Inferior parietal cortex (tissue), 1 donor: ENCODE data around the gene MIA.
"Not testable (repeated sequence)": the region's sequence is repeated elsewhere in the genome, so short reads cannot be mapped to it uniquely, and the experiment has no call there.

ENCODE experiments used
- DNase-seq: peaks from one replicate; pipeline ENCODE4 v3.0.0-alpha.2; 2016; ENCODE audit errors: extremely low spot score

The MIA gene

DNA sequence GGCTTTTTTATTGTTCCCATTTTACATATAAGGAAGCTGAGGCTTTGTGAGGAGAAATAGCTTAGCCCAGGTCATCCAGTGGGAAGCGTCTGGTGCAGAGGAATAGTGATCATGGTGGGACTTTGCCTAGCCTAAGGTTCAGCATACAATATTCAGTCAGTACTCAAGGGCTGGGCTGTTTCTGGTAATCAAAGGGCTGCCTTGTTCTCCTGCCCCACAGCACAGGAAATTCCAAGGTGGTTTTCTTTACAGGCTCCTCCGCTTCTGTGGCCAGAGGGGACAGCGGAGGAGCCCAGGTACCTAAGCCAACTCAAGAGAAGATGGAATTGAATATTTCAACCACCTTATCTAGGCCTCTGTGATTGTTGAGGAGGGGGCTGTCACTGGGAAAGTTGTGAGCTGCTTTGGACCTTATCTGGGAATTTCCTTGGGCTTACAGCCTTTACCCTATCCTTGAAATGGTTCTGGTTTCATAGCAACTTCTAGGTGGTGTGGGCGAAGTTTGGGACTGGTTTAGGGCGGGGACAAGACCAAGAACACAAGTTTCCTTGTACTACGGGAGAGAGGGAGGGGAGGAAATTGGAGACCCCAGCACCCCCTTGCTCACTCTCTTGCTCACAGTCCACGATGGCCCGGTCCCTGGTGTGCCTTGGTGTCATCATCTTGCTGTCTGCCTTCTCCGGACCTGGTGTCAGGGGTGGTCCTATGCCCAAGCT is at the start of gene MIA:
Gene MIA (plus strand): TSS at position 606 of the 716 bp plus-strand sequence. CDS start 22 bp downstream, at position 628.
- DNase-seq, result no peak

DNA sequence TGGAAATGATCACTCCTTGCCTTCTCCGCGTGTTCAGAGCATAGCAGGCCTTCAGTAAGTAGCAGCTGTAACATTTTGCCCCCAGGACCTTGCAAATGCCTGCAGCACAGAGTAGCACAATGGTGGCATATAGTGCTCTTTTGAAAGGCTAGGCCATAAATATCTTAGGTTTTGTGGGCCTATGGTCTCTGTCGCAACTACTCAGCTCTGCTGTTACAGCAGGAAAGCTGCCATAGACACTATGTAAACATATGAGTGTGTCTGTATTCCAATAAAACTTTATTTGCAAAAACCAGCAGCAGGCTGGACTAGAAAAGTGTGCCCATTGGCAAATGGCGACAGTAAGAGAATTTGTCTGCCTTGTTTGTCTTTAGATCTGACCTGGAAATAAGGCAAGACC is 49.0 kb upstream of the MIA start:
- no peak for DNase-seq

DNA sequence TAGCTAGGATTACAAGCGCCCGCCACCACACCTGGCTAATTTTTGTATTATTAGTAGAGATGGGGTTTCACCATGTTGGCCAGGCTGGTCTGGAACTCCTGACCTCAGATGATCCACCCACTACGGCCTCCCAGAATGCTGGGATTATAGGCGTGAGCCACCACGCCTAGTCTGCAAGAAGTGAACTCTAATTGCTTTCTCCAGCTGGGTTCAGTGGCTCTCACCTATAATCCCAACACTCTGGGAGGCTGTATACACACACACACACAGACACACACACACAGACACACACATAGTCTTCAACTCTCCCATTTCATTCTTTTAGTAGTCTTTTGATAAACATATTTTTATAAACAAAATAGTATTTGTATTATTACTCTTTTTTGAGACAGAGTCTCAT is 45.3 kb upstream of the MIA start:
- DNase-seq, result not testable (repeated sequence)

DNA sequence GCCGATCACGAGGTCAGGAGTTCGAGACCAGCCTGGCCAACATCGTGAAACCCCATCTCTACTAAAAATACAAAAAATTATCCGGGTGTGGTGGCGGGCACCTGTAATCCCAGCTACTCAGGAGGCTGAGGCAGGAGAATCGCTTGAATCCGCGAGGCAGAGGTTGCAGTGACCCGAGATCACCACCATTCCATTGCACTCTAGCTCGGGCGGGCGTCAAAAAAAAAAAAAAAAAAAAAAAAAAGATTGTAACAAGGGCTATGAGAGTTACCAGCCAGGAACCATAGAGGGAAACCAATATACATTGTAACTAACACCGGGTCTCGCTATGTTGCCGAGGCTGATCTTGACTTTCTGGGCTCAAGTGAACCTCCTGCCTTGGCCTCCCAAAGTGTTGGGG is 43.0 kb upstream of the MIA start:
- not testable (repeated sequence) for DNase-seq

DNA sequence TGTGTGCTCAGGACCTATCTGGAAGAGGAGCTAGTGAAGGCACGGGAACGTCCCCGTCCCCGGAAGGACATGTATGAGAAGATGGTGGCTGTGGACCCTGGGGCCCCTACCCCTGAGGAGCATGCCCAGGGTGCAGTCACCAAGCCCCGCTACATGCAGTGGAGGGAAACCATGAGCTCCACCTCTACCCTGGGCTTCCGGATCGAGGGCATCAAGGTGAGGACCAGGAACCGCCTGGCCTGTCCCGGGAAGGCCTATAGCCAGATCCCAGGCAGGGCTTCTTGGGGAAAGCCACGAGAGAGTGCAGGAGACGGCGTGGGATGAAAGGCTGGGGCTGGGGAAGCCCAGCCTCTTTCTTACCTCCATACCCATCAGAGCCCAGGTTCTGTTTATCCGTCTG is 42.2 kb upstream of the MIA start:
- no peak for DNase-seq

DNA sequence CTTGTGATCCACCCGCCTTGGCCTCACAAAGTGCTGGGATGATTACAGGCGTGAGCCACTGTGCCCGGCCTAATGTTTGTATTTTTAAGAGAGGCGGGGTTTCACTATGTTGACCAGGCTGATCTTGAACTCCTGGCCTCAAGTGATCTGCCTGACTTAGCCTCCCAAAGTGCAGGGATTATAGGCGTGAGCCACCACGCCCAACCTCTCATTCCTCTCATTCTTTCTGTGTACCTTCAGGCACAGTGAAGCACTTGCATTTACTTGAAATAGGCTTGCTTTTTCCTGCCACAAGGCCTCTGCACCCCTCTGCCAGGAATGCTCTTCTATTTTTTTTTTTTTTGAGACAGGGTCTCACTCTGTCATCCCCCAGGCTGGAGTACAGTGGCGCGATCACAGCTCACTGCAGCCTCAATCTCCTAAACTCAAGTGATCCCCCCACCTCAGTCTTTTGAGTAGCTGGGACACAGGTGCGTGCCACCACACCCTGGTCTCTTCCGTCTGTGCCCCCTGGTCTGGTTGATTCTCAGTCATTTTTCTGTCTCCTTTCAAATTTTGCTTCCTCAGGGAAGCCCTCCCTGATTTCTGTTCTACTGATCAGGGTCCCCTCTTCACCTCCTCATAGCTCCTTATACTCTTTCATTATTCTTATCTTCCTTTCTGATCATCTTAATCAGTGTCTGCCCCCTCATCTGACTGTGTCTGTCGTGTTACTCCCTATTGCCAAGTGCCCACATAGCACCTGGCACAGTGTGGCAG is 40.1 kb upstream of the MIA start:
- no peak for DNase-seq

DNA sequence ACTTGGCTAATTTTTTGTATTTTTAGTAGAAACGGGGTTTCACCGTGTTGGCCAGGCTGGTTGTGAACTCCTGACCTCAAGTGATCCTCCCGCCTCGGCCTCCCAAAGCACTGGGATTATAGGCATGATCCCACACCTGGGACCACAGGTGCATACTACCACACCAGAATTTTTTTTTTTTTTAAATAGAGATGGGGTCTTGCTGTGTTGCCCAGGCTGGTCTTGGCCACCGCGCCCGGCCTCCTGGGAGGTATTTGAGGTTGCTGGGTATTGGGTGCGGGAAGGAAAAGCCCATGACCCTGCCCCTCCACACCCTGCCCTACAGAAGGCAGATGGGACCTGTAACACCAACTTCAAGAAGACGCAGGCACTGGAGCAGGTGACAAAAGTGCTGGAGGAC is 38.7 kb upstream of the MIA start:
- DNase-seq, result no peak

DNA sequence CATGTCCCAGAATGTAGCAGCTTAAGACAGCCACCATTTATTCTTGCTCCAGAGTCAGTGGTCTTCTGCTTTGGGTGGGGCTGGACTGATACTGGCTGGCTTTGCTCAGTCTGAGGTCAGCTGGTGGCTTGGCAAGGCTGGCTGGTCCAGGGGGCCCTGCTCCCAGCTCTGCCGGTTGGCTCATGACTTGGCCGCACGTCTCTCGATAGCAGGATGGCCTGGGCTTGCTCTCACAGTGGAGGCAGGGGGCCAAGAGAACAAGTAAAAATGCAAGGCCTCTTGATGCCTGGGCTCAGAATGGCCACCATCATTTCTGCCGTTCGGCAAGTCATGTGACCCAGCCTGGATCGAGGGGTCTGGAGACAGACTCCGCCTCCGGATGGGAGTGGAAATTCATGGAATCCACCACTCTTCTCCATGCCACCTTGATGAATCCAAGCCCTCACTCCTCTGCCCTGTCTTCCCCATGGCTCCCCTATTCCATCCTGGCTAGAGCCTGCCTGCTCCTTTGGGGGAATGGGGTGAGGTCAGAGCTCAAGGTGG is 38.1 kb upstream of the MIA start:
- no peak for DNase-seq

DNA sequence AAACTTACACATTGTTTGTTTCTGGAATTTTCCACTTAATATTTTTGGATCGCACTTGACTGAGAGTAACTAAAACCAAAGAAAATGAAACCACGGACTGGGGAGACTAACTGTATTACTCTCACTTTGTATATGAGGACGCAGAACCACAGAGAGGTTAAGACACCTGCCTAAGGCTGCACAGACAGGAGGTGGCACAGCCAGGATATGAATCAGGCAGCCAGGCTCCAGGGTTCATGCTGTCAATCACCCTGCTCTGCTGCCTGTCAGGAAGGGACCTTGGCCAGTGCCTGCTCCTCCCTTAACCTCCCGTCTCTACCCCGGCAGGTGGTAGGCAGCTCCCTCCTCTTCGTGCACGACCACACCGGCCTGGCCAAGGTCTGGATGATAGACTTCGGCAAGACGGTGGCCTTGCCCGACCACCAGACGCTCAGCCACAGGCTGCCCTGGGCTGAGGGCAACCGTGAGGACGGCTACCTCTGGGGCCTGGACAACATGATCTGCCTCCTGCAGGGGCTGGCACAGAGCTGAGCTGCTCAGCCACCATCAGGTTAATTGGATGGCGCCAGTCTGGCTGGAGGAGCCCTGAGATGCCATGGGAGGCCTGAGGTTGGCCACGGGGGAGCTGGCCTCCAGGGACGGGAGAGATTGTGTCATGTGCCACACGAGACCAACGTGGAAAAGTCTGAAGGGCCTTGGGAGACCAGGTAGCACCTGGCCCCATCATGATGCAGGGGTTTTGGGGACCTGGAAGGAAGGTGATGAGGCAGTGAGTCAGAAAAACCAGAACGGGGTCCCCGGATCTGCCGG is 36.1 kb upstream of the MIA start:
- no peak for DNase-seq

DNA sequence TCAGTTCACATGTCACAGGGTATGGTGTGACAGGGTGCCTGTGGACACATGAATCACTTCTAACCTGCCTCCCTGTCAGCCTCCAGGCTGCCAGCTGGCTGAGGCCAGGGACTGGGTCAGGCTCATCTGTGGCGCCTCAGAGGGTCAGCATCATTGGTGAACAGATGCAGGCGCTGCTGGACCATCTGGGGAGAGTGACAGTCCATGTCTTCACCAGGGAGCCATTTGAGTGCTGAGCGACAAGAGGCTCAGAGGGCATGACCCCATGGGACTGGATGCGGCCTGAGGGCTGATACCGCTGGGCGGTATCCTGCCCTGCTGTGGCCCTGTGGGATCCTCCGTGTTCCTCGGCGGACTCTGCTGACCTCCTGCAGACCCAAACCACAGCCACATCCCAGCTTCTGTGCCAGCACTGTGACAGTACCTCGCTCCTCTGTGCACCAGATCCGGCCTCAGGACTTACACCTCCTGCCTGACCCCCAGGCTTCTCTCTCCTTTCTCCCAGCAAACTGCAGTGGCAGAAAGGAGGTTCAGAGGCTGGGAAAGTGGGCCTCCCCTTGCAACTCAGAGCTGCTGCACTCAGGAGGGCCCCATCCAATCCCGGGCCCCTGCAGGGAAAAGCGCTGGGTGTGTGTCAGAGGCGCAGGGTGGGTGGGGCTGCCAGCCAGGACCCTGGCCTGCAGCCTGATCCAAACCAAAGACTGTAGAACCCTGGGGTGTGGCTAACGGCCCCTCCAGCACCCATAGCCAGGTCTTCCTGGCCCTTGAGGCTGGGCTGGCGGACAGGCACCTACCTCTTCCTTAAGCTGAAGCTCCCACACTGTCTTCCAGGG is 35.2 kb upstream of the MIA start:
- DNase-seq, result no peak

DNA sequence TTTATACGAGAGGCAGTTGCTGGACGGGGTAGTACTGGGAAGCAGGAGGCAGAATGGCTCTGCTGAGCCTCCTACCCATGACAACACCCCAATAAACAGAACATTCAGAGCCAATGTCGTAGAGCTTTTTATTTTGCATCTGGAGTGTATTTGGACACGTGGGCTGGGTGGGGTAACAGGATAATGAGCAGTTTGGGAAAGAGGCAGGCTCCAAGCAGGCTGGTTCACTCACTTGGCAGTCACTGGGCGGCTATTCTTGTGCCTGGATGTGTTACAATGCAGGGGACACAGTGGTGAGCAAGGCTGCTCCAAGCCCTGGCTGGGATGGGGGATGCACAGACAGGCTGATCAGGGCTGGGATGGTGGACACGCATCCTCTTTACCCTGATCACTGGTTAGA is 34.6 kb upstream of the MIA start:
- DNase-seq, result peak; percentile 58

DNA sequence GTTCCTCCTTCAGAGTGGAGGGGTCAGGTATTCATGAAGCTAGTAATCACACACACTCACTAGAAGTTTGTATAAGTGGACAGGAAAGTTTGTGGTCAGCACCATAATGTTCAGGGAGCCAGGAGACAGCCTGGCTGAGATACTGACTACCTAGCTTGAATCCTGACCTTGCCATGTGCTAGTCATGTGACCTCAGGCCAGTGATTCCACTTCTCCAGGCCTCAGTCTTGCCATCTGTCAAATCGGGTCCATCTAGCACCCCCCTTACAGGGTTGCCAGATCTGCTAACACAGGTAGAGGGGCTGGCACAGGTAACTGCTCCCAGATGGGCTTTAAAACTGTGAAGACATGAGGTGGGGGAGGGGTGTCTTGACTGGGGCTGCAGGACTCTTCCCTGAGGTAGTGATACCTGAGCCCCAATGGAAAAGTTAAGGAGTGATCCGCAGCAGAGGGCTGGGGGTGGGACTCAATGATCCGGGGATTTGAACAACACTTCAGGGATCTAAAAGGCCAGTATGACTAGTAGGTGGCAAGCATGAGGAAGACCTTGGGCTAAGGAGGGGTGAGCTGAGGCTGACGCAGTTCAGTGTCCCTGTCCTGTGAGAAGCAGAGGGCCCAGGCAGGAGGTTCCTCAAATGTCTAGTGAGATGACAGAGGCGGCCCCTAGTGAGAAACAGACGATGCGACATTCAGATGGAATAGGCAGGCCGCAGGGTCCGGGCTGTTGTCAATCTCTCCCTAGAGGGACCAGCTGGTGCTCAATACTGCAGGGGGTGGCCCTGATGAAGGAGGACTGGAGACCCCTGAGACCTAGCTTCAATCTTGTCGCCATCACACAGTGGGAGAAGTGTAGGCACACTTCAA is 33.6 kb upstream of the MIA start:
- no peak for DNase-seq

DNA sequence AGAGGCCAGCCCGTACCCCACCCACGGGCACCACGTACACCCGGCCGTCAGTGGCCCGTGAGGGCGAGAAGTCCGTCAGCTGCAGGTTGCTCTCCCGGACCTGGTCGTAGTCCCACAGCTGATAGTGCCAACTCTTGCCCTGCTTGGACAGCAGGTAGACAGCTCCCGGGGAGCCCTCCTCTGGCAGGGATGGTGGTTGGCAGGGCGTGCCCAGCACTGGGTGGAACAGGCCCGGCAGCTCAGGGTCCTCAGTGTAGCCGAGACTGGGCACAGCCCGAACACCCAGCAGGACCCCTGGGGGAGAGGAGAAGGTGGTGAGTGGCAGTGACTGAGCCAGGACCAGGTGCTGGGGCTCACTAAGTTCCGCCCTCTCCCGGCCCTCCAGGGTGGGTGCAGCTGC is 32.8 kb upstream of the MIA start:
- DNase-seq, result no peak

DNA sequence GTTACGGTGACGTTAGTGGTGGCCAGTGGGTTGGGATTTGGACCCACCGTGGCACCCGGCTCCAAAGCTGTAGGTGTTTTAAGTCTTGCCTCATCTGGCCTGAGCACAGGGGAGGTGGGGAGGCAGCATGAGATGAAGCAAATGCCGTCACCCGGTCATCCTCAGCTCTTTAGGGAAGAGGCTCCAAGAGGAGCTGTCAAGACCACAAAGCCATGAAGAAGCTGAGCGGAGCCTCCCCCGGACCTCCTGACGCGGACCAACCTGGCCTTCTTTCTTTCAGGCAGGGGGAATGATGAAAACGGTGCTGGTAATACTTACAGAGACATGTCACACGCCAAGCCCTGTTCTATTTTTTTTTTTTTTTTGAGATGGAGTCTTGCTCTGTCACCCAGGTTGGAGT is 32.4 kb upstream of the MIA start:
- DNase-seq, result no peak

DNA sequence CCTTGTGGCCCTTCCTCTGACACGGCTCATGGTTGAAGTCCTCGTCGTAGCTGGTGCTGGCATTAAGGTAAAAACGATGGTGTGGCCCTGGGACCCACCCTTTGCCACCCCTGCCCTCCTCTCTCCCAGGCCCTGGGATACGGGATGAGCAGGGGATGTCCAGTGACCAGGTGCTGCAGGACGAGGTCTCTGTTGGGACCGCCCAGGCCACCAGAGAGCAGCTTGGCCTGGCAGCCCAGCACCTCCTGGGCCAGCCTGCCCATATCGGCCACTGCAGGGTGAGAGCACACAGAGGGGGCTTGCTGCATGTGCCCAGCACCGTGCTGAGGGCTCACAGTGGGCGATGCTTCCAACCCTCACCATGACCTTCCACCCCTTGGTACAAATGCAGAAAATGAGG is 31.4 kb upstream of the MIA start:
- no peak for DNase-seq

DNA sequence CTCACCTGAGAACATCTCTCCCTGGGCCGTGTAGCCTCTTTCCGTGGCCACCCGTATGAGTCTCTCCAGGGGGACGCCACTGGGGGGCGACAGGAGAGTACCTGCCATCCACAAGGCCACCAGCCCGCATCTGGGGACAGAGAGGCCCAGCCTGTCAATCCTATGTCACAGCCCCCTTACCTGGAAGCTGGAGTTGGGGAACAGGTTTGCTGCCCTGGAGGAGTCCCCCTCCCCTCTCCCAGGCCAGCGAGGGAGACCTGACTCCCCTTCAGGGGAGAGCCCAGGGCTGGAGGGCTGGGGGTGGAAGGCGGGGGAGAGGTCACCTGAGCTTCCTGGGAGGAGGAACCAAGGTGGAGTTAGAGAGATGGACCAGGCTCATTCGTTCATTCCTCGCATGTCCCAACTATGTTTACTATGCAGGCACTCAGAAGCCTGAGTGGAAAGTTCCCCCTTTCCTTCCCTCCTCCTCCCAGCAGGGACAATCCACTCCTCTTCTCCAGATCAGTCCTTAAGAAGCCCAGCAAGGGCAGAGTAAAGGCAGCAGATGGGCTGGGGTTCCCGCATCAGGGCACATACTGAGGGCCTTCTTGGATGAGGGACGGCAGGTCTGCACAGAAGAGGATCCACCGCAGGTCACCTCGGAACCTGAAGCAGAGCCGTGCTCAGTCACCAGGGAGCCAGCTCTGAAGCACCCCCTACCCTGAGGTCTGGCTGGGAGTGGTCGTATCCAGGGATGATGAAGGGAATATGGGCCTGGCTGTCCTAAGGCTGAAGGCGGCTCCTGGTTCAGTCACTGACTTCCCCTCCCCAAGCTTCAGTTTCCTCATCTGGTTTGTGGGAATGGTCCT is 30.5 kb upstream of the MIA start:
- no peak for DNase-seq

DNA sequence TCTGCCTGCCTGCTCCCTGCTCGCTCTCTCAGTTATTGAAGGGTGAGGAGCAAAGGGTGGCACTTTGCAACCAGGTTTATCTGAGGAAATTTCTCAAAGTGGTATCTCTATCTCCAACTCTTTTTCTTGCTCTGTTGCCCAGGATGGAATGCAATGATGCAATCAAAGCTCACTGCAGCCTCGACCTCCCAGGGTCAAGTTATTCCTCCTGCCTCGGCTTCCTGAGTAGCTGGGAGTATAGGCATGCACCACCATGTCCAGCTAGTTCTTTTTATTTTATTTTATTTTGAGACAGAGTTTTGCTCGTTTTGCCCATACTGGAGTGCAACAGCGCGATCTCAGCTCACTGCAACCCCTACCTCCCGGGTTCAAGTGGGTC is 29.9 kb upstream of the MIA start:
- DNase-seq, result no peak

DNA sequence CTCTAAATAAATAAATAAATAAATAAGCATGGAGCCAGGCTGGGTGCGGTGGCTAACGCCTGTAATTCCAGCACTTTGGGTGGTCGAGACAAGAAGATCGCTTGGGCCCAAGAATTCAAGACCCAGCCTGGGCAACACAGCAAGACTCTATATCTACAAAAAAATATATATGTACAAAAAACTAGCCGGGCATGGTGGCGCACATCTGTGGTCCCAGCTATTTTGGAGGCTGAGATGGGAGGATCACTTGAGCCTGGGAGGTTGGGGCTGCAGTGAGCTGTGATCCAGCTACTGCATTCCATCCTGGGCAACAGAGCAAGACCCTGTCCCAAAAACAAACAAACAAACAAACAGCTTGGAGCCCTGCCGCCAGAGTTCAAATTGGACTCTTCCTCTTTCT is 27.8 kb upstream of the MIA start:
- no peak for DNase-seq

DNA sequence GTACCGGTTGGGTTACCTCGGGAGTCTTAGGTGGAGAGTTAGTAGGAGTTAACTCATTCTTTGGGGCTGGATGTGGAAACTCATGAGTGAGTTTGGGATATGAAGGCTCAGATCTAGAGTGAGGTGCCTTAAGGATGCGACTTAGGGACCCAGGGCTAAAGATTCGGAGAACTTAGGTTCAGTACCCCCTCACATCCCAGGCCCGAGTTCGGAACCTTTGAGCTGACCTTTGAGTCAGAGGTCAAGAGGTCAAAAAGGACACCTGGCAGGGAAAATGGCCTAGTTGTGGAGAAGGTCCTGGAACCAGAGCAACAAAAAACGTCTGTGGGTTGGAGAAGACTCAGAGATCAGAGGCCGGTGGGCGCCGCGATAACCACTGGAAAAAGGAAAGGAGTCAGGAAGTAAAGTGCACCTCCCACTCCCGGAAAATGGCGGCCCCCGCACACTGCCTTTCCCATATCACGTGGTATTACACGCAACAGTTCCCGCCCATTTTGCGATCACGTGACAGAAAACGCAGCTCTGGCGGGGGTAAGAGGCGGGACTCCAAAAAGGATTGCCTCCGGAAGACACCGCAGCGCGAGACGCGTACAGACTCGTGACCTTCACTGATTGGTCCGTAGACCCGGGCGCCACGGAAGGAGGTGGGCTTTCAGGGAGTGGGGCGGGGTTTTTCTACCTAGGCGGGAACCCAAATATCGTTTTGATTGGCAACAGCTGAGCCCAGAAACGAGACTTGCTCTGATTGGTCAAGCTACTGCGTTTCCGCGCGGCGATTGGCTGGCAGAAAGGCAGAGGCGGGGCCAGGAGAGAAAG is 25.1 kb upstream of the MIA start, which contains the start of gene ACTMAP:
Gene ACTMAP (minus strand): TSS at position 420 of the 816 bp plus-strand sequence. CDS start 674 bp downstream, outside the sequence.
- DNase-seq, result peak; percentile 100
